ENCODE data around the gene TARBP2. TPM values are rescaled to one million over a fixed set of nuclear protein-coding genes. Genes with fewer than 3 reads are reported as not detected.
A peak's percentile ranks its signal among the peaks of the same experiment; 100 is the strongest.

Gene TARBP2
- total RNA-seq, 4 donors from 2014 or later = 19.5 to 25.9 (median 22.7) TPM

DNA sequence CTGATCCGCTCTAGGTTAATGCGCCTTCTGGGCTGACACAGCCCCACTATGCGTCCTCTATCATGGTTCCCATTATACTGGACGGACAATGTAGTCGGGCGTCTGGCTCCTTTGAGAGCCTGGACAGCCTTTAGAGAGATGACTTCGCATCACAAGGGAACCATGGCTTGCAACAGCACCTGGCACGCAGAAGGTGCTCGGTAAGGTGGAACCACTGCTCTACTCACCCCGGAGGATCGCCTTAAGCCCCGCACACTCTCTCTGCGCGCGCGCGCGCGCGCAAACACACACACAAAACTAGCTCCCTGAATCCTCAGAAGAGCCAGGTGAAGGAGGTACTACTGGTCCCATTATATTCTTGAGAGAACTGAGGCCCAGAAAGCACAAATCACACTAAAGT, 8.9 kb upstream of the TARBP2 start:
- Histone ChIP-seq H3K9me3 (no peaks in the 10 kb centered on the region), H3K36me3 (peaks cover 0 to 4% (median 0%) of the 10 kb centered on the region in 3 donors), H3K27ac (peak overlapping the region; percentile 69 to 89 (median 86)), H3K4me3 (peak overlapping the region in 3 of 4 donors; percentile 61 to 72 (median 70)), H3K27me3 (no peaks in the 10 kb centered on the region), H3K4me1 (peaks cover 9 to 48% (median 18%) of the 10 kb centered on the region in 3 donors)
- intact Hi-C loops (cut with DNase I) = no loop called here
- no peak for TF ChIP-seq POLR2A (IDR thresholded peaks at IDR 0.05)
- TF ChIP-seq, protein P1, sequence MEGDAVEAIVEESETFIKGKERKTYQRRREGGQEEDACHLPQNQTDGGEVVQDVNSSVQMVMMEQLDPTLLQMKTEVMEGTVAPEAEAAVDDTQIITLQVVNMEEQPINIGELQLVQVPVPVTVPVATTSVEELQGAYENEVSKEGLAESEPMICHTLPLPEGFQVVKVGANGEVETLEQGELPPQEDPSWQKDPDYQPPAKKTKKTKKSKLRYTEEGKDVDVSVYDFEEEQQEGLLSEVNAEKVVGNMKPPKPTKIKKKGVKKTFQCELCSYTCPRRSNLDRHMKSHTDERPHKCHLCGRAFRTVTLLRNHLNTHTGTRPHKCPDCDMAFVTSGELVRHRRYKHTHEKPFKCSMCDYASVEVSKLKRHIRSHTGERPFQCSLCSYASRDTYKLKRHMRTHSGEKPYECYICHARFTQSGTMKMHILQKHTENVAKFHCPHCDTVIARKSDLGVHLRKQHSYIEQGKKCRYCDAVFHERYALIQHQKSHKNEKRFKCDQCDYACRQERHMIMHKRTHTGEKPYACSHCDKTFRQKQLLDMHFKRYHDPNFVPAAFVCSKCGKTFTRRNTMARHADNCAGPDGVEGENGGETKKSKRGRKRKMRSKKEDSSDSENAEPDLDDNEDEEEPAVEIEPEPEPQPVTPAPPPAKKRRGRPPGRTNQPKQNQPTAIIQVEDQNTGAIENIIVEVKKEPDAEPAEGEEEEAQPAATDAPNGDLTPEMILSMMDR (IDR thresholded peaks at IDR 0.05) = no peak
- WGBS, 2 donors = 66 to 74% methylated on average over 8 to 15 of the region's 20 CpGs
- DNase-seq = no peak

DNA sequence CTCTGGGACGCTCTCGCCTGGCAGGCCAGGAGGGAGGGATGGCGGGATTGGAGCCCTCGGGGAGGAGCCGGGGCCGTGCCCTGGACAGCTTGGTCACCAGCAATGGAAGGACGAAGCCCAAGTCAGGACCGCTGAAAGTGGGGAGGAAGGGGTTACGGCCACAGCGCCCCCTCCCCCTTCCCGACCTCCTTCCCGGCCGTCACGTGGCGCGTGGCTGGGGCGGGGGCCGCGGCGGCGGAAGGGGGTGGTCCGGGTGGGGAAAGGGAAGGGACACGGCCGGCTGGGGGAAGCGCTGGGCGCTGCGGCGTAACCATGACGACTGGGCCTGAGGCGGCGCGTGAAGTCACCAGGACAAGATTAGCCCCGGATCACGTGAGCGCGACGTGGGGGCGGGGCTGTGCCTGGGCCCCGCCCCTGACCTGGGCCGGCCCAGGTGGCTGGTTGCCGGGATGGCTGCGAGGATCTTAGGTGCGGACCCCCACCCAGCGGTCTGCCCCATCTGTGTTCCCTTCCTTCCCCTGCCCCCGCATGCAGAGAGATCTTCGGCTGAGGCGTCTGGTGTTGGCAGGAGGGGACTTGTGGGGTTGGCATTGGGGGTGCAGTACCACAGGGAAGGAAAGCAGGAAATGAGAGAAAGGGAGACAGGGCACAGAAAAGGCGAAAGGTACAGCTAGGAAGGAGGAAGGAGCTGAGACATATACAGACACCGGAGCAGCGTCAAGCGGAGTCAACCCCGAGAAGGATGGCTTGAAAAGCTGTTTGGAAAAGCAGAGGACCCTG, 8.1 kb upstream of the TARBP2 start:
- peaks cover 9 to 56% (median 18%) of the 10 kb centered on the region in 3 donors for H3K4me1 ChIP-seq
- peak; percentile 63 for DNase-seq
- no peaks in the 10 kb centered on the region for H3K36me3 ChIP-seq
- intact Hi-C loops (cut with DNase I) = no loop called here
- TF ChIP-seq, protein P1 (IDR thresholded peaks at IDR 0.05) = peak in 1 of 6 experiments; percentile 10
- peak in 2 of 4 donors; percentile 64 to 82 for TF ChIP-seq POLR2A (IDR thresholded peaks at IDR 0.05)
- peak overlapping the region; percentile 69 to 89 (median 86) for H3K27ac ChIP-seq
- H3K4me3 ChIP-seq = peak overlapping the region; percentile 46 to 72 (median 66)
- no peaks in the 10 kb centered on the region for H3K9me3 ChIP-seq
- no peaks in the 10 kb centered on the region for H3K27me3 ChIP-seq
- 1% methylated on average over 10 to 19 of the region's 52 CpGs for WGBS, 2 donors

DNA sequence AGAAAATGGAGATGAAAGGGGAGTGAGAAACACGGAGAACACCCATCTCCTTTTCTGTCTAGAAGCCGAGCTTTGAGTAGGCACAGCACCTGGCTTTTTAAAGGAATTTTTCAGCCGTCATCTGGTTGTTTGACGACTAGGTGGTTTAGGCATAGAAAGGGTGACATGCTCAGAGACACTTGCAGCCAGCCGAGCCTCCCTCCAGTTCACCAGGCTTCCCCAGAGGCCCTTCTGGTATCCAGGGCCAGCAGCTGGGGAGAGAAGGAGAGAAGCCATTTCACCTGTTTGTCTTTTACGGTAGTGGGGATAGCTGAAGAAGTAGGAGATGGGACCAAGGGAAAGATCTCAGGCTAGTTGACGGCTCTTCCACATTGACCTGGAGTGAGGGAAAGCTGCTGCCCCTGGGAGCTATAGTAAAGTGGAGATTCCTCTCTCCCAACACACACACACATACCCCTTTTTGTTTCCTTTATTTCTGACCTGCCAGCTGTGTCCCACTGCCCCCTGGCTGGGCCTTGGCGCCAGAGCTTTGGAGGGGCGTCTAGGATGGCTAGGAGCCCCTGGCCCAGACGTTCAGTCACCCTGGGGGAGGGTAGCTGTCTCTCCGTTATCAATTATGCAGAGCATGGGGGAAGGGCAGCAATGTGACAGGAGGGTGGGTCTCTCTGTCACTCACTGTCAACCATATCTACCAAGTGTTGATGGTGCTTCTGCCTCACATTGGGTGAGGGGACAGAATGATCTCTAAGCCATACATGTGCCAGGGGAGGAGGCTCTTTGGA, 7.3 kb upstream of the TARBP2 start:
- H3K27me3 ChIP-seq = no peaks in the 10 kb centered on the region
- H3K4me3 ChIP-seq = peak overlapping the region; percentile 46 to 72 (median 66)
- 27 to 36% methylated on average over 7 to 10 of the region's 11 CpGs for WGBS, 2 donors
- TF ChIP-seq, protein P1 (IDR thresholded peaks at IDR 0.05) = no peak
- no peak for TF ChIP-seq POLR2A (IDR thresholded peaks at IDR 0.05)
- no peaks in the 10 kb centered on the region for H3K36me3 ChIP-seq
- H3K27ac ChIP-seq = peak overlapping the region; percentile 69 to 89 (median 86)
- intact Hi-C loops (cut with DNase I) = no loop called here
- peaks cover 14 to 64% (median 26%) of the 10 kb centered on the region in 3 donors for H3K4me1 ChIP-seq
- DNase-seq = no peak
- no peaks in the 10 kb centered on the region for H3K9me3 ChIP-seq

DNA sequence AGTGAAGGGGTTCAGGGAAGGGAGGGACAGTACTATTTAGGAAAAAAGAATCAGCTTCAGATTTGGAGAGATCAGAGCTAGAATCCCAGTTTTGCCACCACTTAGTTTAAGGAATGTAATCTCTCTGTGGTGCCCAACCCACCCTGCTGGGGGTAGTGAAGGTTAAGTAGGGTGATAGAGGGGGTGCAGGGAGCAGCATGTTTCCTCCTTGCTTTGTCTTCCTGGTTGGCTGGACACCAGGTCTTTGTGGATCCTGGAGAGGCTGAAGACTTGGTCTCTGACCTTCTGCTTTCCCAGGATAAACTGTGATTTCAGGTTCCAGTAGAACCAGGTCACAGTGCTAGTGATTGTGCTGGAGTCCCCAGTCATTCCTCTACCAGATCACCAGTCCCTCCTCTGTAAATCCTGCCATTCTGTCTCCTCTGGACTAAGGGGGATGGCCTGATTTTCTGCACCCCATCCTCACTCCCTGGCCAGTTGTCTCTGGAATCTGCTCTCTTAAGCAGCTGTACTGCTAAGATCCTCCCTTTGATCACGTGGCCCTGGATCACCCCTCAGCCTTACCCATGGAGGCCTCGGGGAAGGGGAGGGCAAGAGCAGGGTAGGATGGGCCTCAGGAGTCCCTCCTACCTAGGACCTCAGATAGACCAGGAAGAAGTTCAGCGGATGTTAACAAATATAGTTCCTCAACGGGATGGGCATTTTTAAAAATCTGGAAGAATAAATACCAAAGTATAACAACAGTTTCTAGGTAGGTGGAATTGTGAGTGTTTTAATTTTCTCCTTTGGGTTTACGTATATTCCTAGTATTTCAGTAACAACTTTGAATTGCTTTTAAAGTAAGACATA, 5.0 kb upstream of the TARBP2 start:
- peak overlapping the region in 2 of 4 donors; percentile 9 to 22 for H3K4me3 ChIP-seq

More for the DNA sequence above, 5.0 kb upstream of the TARBP2 start:
- Histone ChIP-seq H3K27ac (peak overlapping the region in 3 of 4 donors; percentile 61 to 97 (median 66)), H3K4me1 (peaks cover 26 to 79% (median 31%) of the 10 kb centered on the region in 3 donors), H3K36me3 (no peaks in the 10 kb centered on the region), H3K9me3 (no peaks in the 10 kb centered on the region), H3K27me3 (no peaks in the 10 kb centered on the region)
- no peak for DNase-seq
- no peak for TF ChIP-seq POLR2A (IDR thresholded peaks at IDR 0.05)
- TF ChIP-seq, protein P1 (IDR thresholded peaks at IDR 0.05) = no peak
- intact Hi-C loops (cut with DNase I) = no loop called here
- 39 to 43% methylated on average over 4 to 5 of the region's 5 CpGs for WGBS, 2 donors
